Measurements from ENCODE around the gene TRIM71. TPM values are rescaled to one million over a fixed set of nuclear protein-coding genes. Genes with fewer than 3 reads are reported as not detected.
A peak's percentile ranks its signal among the peaks of the same experiment; 100 is the strongest.

The TRIM71 gene
- total and polyA plus RNA-seq, 2 of the 13 experiments (the other 11 are each of a cell fraction or from before 2014, with no cell fraction given) = 21.7 to 76.9 TPM

- TF ChIP-seq ZUFSP (CRISPR knock-in tag; IDR thresholded peaks at IDR 0.05; ENCODE audit: borderline replicate concordance) (no peak), MNT (IDR thresholded peaks at IDR 0.05) (peak; percentile 15; the same call in 1 of the 2 replicates), KLF16 (CRISPR knock-in tag; IDR thresholded peaks at IDR 0.05) (peak in 1 of 2 experiments; percentile 66; a peak in 1 of 4 replicates), ZNF446 (CRISPR knock-in tag; IDR thresholded peaks at IDR 0.05) (0 out of 2 replicates have a peak, but pooled peaks have one; percentile 63), ZNF318 (CRISPR knock-in tag; IDR thresholded peaks at IDR 0.05) (no peak), NPAS2 (CRISPR knock-in tag; IDR thresholded peaks at IDR 0.05; ENCODE audit: borderline replicate concordance) (no peak), AGO1 (IDR thresholded peaks at IDR 0.05; ENCODE audit: low read depth, low read length, poor library complexity, severe bottlenecking) (peak; percentile 23), ZNF615 (CRISPR knock-in tag; IDR thresholded peaks at IDR 0.05; ENCODE audit: borderline replicate concordance) (no peak), ZBTB33 (CRISPR knock-in tag; IDR thresholded peaks at IDR 0.05) (peak; percentile 65), ZNF274 (CRISPR knock-in tag; IDR thresholded peaks at IDR 0.05) (peak; percentile 50), NR2F6 (IDR thresholded peaks at IDR 0.05) (no peak), NR2F6 (CRISPR knock-in tag; IDR thresholded peaks at IDR 0.05) (peak; percentile 58)
These were observed 36.4 kb upstream of the TRIM71 start (continued) for GRCh38 chr3:32781211-32781968.

Measured in HepG2 (cell line).